ENCODE measurements around the gene OSGEPL1.
"Not testable (repeated sequence)": the region's sequence is repeated elsewhere in the genome, so short reads cannot be mapped to it uniquely, and the experiment has no call there.

OSGEPL1 gene

GRCh38 chr2:189729430-189729829, 33.2 kb downstream of the OSGEPL1 start:
- no peak for DNase-seq

GRCh38 chr2:189726849-189727248, 35.7 kb downstream of the OSGEPL1 start:
- DNase-seq, result no peak

- no peak for DNase-seq
Observed at GRCh38 chr2:189726271-189726670, 36.3 kb downstream of the OSGEPL1 start.

GRCh38 chr2:189723192-189723591, 39.4 kb downstream of the OSGEPL1 start:
- DNase-seq, result no peak

GRCh38 chr2:189719571-189719970, 43.0 kb downstream of the OSGEPL1 start:
- no peak for DNase-seq

- DNase-seq, result not testable (repeated sequence)
Observed at GRCh38 chr2:189717593-189717992, 45.0 kb downstream of the OSGEPL1 start.

GRCh38 chr2:189709501-189710221, 52.9 kb downstream of the OSGEPL1 start:
- DNase-seq, result no peak

- DNase-seq, result no peak
Observed at GRCh38 chr2:189702071-189702470, 60.5 kb downstream of the OSGEPL1 start.

GRCh38 chr2:189700681-189701080, 61.9 kb downstream of the OSGEPL1 start:
- DNase-seq, result no peak

- DNase-seq, result peak; percentile 5
Observed at GRCh38 chr2:189698020-189698887, 64.3 kb downstream of the OSGEPL1 start.

Data from stimulated activated CD4-positive, alpha-beta T cell treated with anti-CD3 and anti-CD28 coated beads, Interleukin-1b, Interleukin-23, amount 100 ng/mL, for 48 hours (primary cell).